Measurements from ENCODE around the gene DEFB124.

DNA sequence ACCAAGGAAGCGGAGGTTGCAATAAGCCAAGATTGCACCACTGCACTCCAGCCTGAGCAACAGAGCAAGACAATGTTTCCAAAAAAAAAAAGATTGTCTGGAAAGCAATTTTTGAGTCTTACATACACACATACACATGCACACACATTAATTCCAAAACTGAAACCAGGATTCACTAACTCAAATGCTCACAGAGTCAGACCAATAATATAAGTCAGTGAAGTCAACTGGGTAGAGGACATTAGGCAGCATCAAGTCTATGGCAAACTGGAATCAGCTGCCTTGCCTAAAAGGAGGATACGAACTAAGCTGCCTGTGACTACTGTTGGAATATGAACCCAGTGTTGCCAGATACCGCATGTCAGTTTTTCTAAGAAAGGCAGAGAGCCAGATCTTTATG lies 15.8 kb upstream of the DEFB124 start:
- TF ChIP-seq CTCF (IDR thresholded peaks at IDR 0.05) (no peak), POLR2A (IDR thresholded peaks at IDR 0.05) (no peak), EP300 (IDR thresholded peaks at IDR 0.05) (no peak)

Measured in tibial nerve (tissue), 4 donors.